BLaER1 treated with 17β-estradiol and CSF1 and Interleukin-3, amounts not matched to agents 10 nM and 100 nM (cell line): ENCODE results near the gene PRUNE1.

Experiments used
- H3K27ac ChIP-seq, 11 experiments: shearing (Covaris generic); formaldehyde crosslinking; 2 replicates each; pipeline ENCODE4 v1.8.1; 2022
- H3K27me3 ChIP-seq, 11 experiments: shearing (Covaris generic); formaldehyde crosslinking; 2 replicates each; pipeline ENCODE4 v1.8.1; 2022
- H3K36me3 ChIP-seq, 11 experiments: shearing (Covaris generic); formaldehyde crosslinking; 2 replicates each; pipeline ENCODE4 v1.8.1; 2022
- H3K4me1 ChIP-seq, 10 experiments: shearing (Covaris generic); formaldehyde crosslinking; 2 replicates each; pipeline ENCODE4 v1.8.1; 2022
- H3K4me2 ChIP-seq, 11 experiments: shearing (Covaris generic); formaldehyde crosslinking; 2 replicates each; pipeline ENCODE4 v1.8.1; 2022
- H3K4me3 ChIP-seq, 10 experiments: shearing (Covaris generic); formaldehyde crosslinking; 2 replicates each; pipeline ENCODE4 v1.8.1; 2022
- H3K9ac ChIP-seq, 11 experiments: shearing (Covaris generic); formaldehyde crosslinking; 2 replicates each; pipeline ENCODE4 v1.8.1; 2022
- H3K9me3 ChIP-seq, 11 experiments: shearing (Covaris generic); formaldehyde crosslinking; replicated peaks in 1 of 11; 2 replicates each; pipeline ENCODE4 v1.8.1; 2022
- H4K20me1 ChIP-seq, 11 experiments: shearing (Covaris generic); formaldehyde crosslinking; 2 replicates each; pipeline ENCODE4 v1.8.1; 2022
- Cebpa-rat ChIP-seq, 11 experiments: shearing (Covaris generic); IDR thresholded peaks; 2 replicates each; pipeline ENCODE4 v1.8.1; 2022

PRUNE1 gene

GRCh38 chr1:151047591-151047924, 39.3 kb downstream of the PRUNE1 start, which contains the start of gene C1orf56:
TSS of gene C1orf56 (plus strand) at chr1:151047751. CDS start at chr1:151047848, 97 bp downstream.
- Histone ChIP-seq H3K9ac (peak within 1 kb of the TSS; percentile 5 to 67 (median 39); a peak in 15 of 22 replicates), H3K27ac (no peak within 1 kb of the TSS), H4K20me1 (peaks cover 29 to 61% (median 53%) of the 10 kb centered on the region in 11 experiments), H3K4me3 (peak within 1 kb of the TSS; percentile 47 to 68 (median 57)), H3K27me3 (peaks cover 38 to 72% (median 60%) of the 10 kb centered on the region in 11 experiments), H3K4me2 (peak within 1 kb of the TSS; percentile 73 to 99 (median 82)), H3K36me3 (peaks cover 16 to 41% (median 30%) of the 10 kb centered on the region in 11 experiments), H3K9me3 (peaks cover 0 to 9% (median 0%) of the 10 kb centered on the region in 11 experiments; a peak in 2 of 22 replicates), H3K4me1 (peaks cover 11 to 28% (median 13%) of the 10 kb centered on the region in 10 experiments; a peak in 19 of 20 replicates)
- no peak for TF ChIP-seq Cebpa-rat (IDR thresholded peaks at IDR 0.05)

DNA sequence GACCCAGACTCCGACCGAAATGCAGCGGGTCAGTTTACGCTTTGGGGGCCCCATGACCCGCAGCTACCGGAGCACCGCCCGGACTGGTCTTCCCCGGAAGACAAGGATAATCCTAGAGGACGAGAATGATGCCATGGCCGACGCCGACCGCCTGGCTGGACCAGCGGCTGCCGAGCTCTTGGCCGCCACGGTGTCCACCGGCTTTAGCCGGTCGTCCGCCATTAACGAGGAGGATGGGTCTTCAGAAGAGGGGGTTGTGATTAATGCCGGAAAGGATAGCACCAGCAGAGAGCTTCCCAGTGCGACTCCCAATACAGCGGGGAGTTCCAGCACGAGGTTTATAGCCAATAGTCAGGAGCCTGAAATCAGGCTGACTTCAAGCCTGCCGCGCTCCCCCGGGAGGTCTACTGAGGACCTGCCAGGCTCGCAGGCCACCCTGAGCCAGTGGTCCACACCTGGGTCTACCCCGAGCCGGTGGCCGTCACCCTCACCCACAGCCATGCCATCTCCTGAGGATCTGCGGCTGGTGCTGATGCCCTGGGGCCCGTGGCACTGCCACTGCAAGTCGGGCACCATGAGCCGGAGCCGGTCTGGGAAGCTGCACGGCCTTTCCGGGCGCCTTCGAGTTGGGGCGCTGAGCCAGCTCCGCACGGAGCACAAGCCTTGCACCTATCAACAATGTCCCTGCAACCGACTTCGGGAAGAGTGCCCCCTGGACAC, 39.8 kb downstream of the PRUNE1 start:
- Histone ChIP-seq H3K4me2 (peak overlapping the region; percentile 73 to 99 (median 82)), H3K9ac (peak overlapping the region; percentile 5 to 67 (median 39); a peak in 15 of 22 replicates), H3K9me3 (peaks cover 0 to 9% (median 0%) of the 10 kb centered on the region in 11 experiments; a peak in 2 of 22 replicates), H3K36me3 (peaks cover 22 to 46% (median 35%) of the 10 kb centered on the region in 11 experiments), H3K27me3 (peaks cover 38 to 77% (median 60%) of the 10 kb centered on the region in 11 experiments), H3K4me3 (peak overlapping the region; percentile 47 to 68 (median 57)), H3K4me1 (peaks cover 11 to 28% (median 13%) of the 10 kb centered on the region in 10 experiments; a peak in 19 of 20 replicates), H4K20me1 (peaks cover 34 to 66% (median 58%) of the 10 kb centered on the region in 11 experiments), H3K27ac (no peak overlapping the region)
- no peak for TF ChIP-seq Cebpa-rat (IDR thresholded peaks at IDR 0.05)

- Histone ChIP-seq H3K4me3 (peak overlapping the region; percentile 47 to 68 (median 57)), H3K9me3 (peaks cover 0 to 9% (median 0%) of the 10 kb centered on the region in 11 experiments; a peak in 2 of 22 replicates), H3K27ac (no peak overlapping the region), H3K9ac (peak overlapping the region in 4 of 11 experiments; percentile 30 to 67 (median 46); a peak in 4 of 22 replicates), H3K27me3 (peaks cover 38 to 78% (median 60%) of the 10 kb centered on the region in 11 experiments), H3K36me3 (peaks cover 27 to 49% (median 40%) of the 10 kb centered on the region in 11 experiments), H3K4me1 (peaks cover 11 to 28% (median 13%) of the 10 kb centered on the region in 10 experiments; a peak in 19 of 20 replicates), H4K20me1 (peaks cover 34 to 72% (median 63%) of the 10 kb centered on the region in 11 experiments), H3K4me2 (peak overlapping the region; percentile 73 to 99 (median 82))
- TF ChIP-seq Cebpa-rat (IDR thresholded peaks at IDR 0.05) = no peak
These were observed 40.4 kb downstream of the PRUNE1 start for GRCh38 chr1:151048645-151049032.

- Histone ChIP-seq H4K20me1 (peaks cover 42 to 80% (median 72%) of the 10 kb centered on the region in 11 experiments), H3K27me3 (peaks cover 38 to 82% (median 60%) of the 10 kb centered on the region in 11 experiments), H3K36me3 (peaks cover 35 to 52% (median 49%) of the 10 kb centered on the region in 11 experiments), H3K9ac (no peak overlapping the region), H3K9me3 (peaks cover 0 to 9% (median 0%) of the 10 kb centered on the region in 11 experiments; a peak in 2 of 22 replicates), H3K4me1 (peaks cover 11 to 36% (median 13%) of the 10 kb centered on the region in 10 experiments; a peak in 19 of 20 replicates), H3K4me2 (peak overlapping the region in 2 of 11 experiments; percentile 7 to 8; a peak in 2 of 22 replicates), H3K27ac (no peak overlapping the region), H3K4me3 (no peak overlapping the region)
- TF ChIP-seq Cebpa-rat (IDR thresholded peaks at IDR 0.05) = no peak
These were observed 41.2 kb downstream of the PRUNE1 start for GRCh38 chr1:151049458-151049857.

DNA sequence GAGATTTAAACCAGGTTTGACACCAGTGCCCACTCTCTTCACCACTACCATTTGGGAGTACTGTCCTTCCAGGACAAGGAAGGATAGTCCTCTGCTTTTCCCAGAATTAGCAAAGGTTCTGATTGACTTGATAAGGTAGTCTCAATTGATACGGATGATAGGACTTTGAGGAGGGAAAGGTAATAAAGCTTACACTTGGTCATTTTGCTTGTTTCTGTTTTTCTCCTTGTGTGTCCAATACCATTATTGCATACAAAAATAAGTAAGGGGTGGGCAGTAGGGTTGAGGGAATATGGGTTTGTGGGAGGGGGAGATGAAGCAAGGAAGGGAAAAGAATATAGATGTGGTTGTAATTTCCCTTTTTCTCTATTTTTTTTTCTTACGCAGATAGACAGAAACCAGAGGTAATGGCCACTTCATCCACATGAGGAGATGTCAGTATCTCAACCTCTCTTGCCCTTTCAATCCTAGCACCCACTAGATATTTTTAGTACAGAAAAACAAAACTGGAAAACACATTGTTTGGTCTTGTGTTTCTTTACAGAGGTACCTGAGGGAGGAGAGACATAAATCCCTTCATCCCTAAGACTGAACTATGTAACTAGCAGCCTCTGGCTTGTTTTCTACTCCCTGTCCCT, 41.9 kb downstream of the PRUNE1 start:
- Histone ChIP-seq H4K20me1 (peaks cover 49 to 87% (median 79%) of the 10 kb centered on the region in 11 experiments), H3K27ac (no peak overlapping the region), H3K27me3 (peaks cover 38 to 85% (median 60%) of the 10 kb centered on the region in 11 experiments), H3K9me3 (peaks cover 0 to 9% (median 0%) of the 10 kb centered on the region in 11 experiments; a peak in 2 of 22 replicates), H3K4me2 (peak overlapping the region in 2 of 11 experiments; percentile 7 to 8; a peak in 1 of 22 replicates), H3K36me3 (peaks cover 43 to 59% (median 56%) of the 10 kb centered on the region in 11 experiments), H3K9ac (no peak overlapping the region), H3K4me3 (no peak overlapping the region), H3K4me1 (peaks cover 13 to 43% (median 18%) of the 10 kb centered on the region in 10 experiments)
- TF ChIP-seq Cebpa-rat (IDR thresholded peaks at IDR 0.05) = no peak

GRCh38 chr1:151051356-151052009, 43.2 kb downstream of the PRUNE1 start:
- H3K4me3 ChIP-seq = no peak overlapping the region
- peaks cover 36 to 83% (median 49%) of the 10 kb centered on the region in 11 experiments for H3K27me3 ChIP-seq
- H3K4me1 ChIP-seq = peaks cover 26 to 56% (median 32%) of the 10 kb centered on the region in 10 experiments
- peaks cover 62 to 100% (median 92%) of the 10 kb centered on the region in 11 experiments for H4K20me1 ChIP-seq
- H3K36me3 ChIP-seq = peaks cover 55 to 72% (median 69%) of the 10 kb centered on the region in 11 experiments
- H3K9ac ChIP-seq = no peak overlapping the region
- no peak overlapping the region for H3K27ac ChIP-seq
- H3K9me3 ChIP-seq = peaks cover 0 to 9% (median 0%) of the 10 kb centered on the region in 11 experiments; a peak in 2 of 22 replicates
- TF ChIP-seq Cebpa-rat (IDR thresholded peaks at IDR 0.05) = no peak
- H3K4me2 ChIP-seq = no peak overlapping the region

DNA sequence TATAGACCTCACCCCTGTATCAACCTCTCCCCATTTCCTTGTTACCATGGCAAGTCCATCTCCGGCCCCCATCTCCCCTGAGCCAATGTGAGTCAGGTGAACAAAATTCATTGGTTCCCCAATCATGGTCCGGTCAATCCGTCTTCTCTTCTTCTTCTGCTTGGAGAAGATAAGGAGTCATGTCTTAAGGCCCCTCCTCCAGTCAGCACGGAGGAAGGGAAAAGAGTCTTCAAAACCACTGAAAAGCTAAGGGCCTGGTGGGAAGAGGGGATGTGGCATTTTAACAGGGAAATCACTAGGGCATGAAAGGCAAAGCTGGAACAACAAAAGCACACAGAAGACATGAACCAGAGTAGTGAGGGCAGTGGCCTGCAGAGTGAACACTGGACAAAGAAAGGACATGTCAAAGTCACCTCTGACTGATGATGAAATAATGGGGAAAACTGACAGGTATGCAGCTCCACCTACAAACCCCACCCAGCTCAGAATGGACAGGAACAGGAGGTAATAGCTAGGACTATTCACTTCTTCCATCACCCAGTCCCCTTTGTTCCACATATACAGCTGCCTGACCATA, 46.8 kb downstream of the PRUNE1 start:
- peak overlapping the region; percentile 92 to 100 (median 99) for H3K4me2 ChIP-seq
- peaks cover 59 to 84% (median 79%) of the 10 kb centered on the region in 11 experiments for H3K36me3 ChIP-seq

More for the DNA sequence above, 46.8 kb downstream of the PRUNE1 start:
- H4K20me1 ChIP-seq = peaks cover 69 to 91% (median 86%) of the 10 kb centered on the region in 11 experiments
- peak in 1 of 11 experiments; percentile 34; a peak in 1 of 22 replicates for TF ChIP-seq Cebpa-rat (IDR thresholded peaks at IDR 0.05)
- no peaks in the 10 kb centered on the region for H3K9me3 ChIP-seq
- peaks cover 4 to 47% (median 13%) of the 10 kb centered on the region in 11 experiments; a peak in 21 of 22 replicates for H3K27me3 ChIP-seq
- peak overlapping the region in 5 of 11 experiments; percentile 89 to 98 (median 94); a peak in 4 of 22 replicates for H3K9ac ChIP-seq
- peak overlapping the region in 7 of 11 experiments; percentile 16 to 98 (median 93); a peak in 6 of 22 replicates for H3K27ac ChIP-seq
- peak overlapping the region in 4 of 10 experiments; percentile 84 to 98 (median 95); a peak in 6 of 20 replicates for H3K4me3 ChIP-seq
- H3K4me1 ChIP-seq = peaks cover 34 to 56% (median 36%) of the 10 kb centered on the region in 10 experiments
